IMR-90 (cell line): Measurements from ENCODE around the gene EIF4EBP2. TPM values are rescaled to one million over a fixed set of nuclear protein-coding genes. Genes with fewer than 3 reads are reported as not detected.

ENCODE experiments used
- ATAC-seq: fragments of 200-7000 bp; cut with Tn5 transposase; 2 replicates; pipeline ENCODE4 v1.9.1; 2020; ENCODE audit warnings: low read depth, mild to moderate bottlenecking, moderate library complexity
- BruUV-seq: library from RNA; stranded (reverse); fragments of 400-500 nt; replicated peaks from 2 replicates; lab custom pipeline; 2021; lab: Mats Ljungman, UMichigan
- CTCF ChIA-PET: fragments of 300-600 bp; formaldehyde crosslinking; extraction: SDS; loops from one replicate; lab custom pipeline; 2021; ENCODE audit warnings: antibody characterized with exemption; lab: Yijun Ruan, JAX
- POLR2A ChIA-PET: fragments of 300-600 bp; sonication (Branson Sonifier 250); formaldehyde crosslinking; loops from one replicate; lab custom pipeline; 2022; ENCODE audit warnings: antibody characterized with exemption; ENCODE audit not compliant: unreplicated experiment; lab: Charles Lee
- DNase-seq: peaks from one replicate; pipeline ENCODE4 v3.0.0; 2013
- H2AFZ ChIP-seq: replicated peaks from 2 replicates; pipeline ENCODE3; 2013; ENCODE audit warnings: low read length, mild to moderate bottlenecking; ENCODE audit not compliant: poor library complexity
- H2AK5ac ChIP-seq: 2 replicates; pipeline ENCODE4 v1.6.1; 2013; ENCODE audit warnings: low read depth, low read length, inconsistent platforms
- H2AK9ac ChIP-seq: replicated peaks from 2 replicates; pipeline ENCODE3; 2013; ENCODE audit warnings: mild to moderate bottlenecking, low read depth, low read length, moderate library complexity; ENCODE audit not compliant: poor library complexity
- H2BK120ac ChIP-seq: 2 replicates; pipeline ENCODE4 v1.6.1; 2013; ENCODE audit warnings: low read depth, low read length, inconsistent platforms
- H2BK15ac ChIP-seq: 3 replicates; pipeline ENCODE4 v1.6.1; 2013; ENCODE audit warnings: low read depth, low read length, inconsistent platforms
- H2BK20ac ChIP-seq: 2 replicates; pipeline ENCODE4 v1.6.1; 2013; ENCODE audit warnings: low read depth, mild to moderate bottlenecking, inconsistent platforms, low read length, moderate library complexity
- H2BK5ac ChIP-seq: 2 replicates; pipeline ENCODE4 v1.6.1; 2013; ENCODE audit warnings: mild to moderate bottlenecking, low read depth, low read length, inconsistent platforms; ENCODE audit not compliant: poor library complexity, severe bottlenecking
- H3K14ac ChIP-seq: replicated peaks from 2 replicates; pipeline ENCODE4 v1.6.1; 2013; ENCODE audit warnings: low read depth, low read length, inconsistent platforms
- H3K18ac ChIP-seq: 2 replicates; pipeline ENCODE4 v1.6.1; 2013; ENCODE audit warnings: low read depth, low read length, control low read depth
- H3K23ac ChIP-seq: 2 replicates; pipeline ENCODE4 v1.6.1; 2013; ENCODE audit warnings: low read depth, low read length, inconsistent platforms
- H3K27ac ChIP-seq: 2 replicates; pipeline ENCODE4 v1.5.1; 2013; ENCODE audit warnings: mild to moderate bottlenecking, control low read depth, low read length; ENCODE audit not compliant: insufficient read depth
- H3K27me3 ChIP-seq: 2 replicates; pipeline ENCODE4 v1.6.1; 2013; ENCODE audit warnings: low read length; ENCODE audit not compliant: control insufficient read depth, insufficient read depth
- H3K36me3 ChIP-seq: 2 replicates; pipeline ENCODE4 v1.6.1; 2013; ENCODE audit warnings: low read length, mixed read lengths; ENCODE audit not compliant: control insufficient read depth, insufficient read depth
- H3K4ac ChIP-seq: 2 replicates; pipeline ENCODE4 v1.6.1; 2013; ENCODE audit warnings: low read depth, low read length, inconsistent platforms
- H3K4me1 ChIP-seq: 2 replicates; pipeline ENCODE4 v1.6.1; 2013; ENCODE audit warnings: low read length, mixed read lengths; ENCODE audit not compliant: control insufficient read depth, insufficient read depth
- H3K4me2 ChIP-seq: 2 replicates; pipeline ENCODE4 v1.6.1; 2013; ENCODE audit warnings: low read depth, mild to moderate bottlenecking, control low read depth, low read length, moderate library complexity
- H3K4me3 ChIP-seq: 2 replicates; pipeline ENCODE4 v1.5.1; 2013; ENCODE audit warnings: low read depth, mild to moderate bottlenecking, control low read depth, low read length, moderate library complexity; ENCODE audit not compliant: insufficient read depth
- H3K56ac ChIP-seq: 2 replicates; pipeline ENCODE4 v1.6.1; 2013; ENCODE audit warnings: low read length, inconsistent platforms; ENCODE audit not compliant: insufficient read depth; ENCODE audit errors: extremely low read depth
- H3K79me1 ChIP-seq, 2 experiments: 2 replicates each; pipeline ENCODE4 v1.6.1; 2013; ENCODE audit warnings: low read length in 2 of 2, inconsistent platforms in 1 of 2, low read depth in 1 of 2
- H3K9ac ChIP-seq: 2 replicates; pipeline ENCODE4 v1.6.1; 2013; ENCODE audit warnings: low read depth, low read length, control low read depth
- H3K9me1 ChIP-seq: 2 replicates; pipeline ENCODE4 v1.6.1; 2013; ENCODE audit warnings: low read length, inconsistent platforms; ENCODE audit not compliant: insufficient read depth
- H3K9me3 ChIP-seq: 2 replicates; pipeline ENCODE4 v1.6.1; 2013; ENCODE audit warnings: low read length; ENCODE audit not compliant: control insufficient read depth, insufficient read depth
- H4K20me1 ChIP-seq: 2 replicates; pipeline ENCODE4 v1.6.1; 2013; ENCODE audit warnings: low read length, inconsistent platforms; ENCODE audit not compliant: insufficient read depth
- H4K5ac ChIP-seq: 2 replicates; pipeline ENCODE4 v1.6.1; 2013; ENCODE audit warnings: mild to moderate bottlenecking, low read depth, low read length, control low read depth
- H4K8ac ChIP-seq, 2 experiments: 2 replicates each; pipeline ENCODE4 v1.6.1; 2013; ENCODE audit warnings: low read depth in 2 of 2, low read length in 2 of 2, control low read depth in 1 of 2, inconsistent platforms in 1 of 2
- H4K91ac ChIP-seq: 2 replicates; pipeline ENCODE4 v1.6.1; 2013; ENCODE audit warnings: low read depth, low read length, inconsistent platforms; ENCODE audit not compliant: insufficient read depth
- MAFK ChIP-seq: IDR thresholded peaks from 2 replicates; pipeline ENCODE4 v1.6.1; 2012; ENCODE audit warnings: low read depth, low read length, improper control_type of control experiment
- MAZ ChIP-seq: IDR thresholded peaks from 2 replicates; pipeline ENCODE4 v1.6.1; 2012; ENCODE audit warnings: low read depth, mild to moderate bottlenecking, low read length, improper control_type of control experiment, moderate library complexity, borderline replicate concordance
- MXI1 ChIP-seq: IDR thresholded peaks from 2 replicates; pipeline ENCODE4 v1.6.1; 2012; ENCODE audit warnings: low read depth, mild to moderate bottlenecking, low read length, moderate library complexity, borderline replicate concordance
- NFE2L2 ChIP-seq: fragments of 150-350 bp; IDR thresholded peaks from 2 replicates; pipeline ENCODE4 v1.6.1; 2016; ENCODE audit warnings: low read depth, mild to moderate bottlenecking, low read length
- RAD21 ChIP-seq: IDR thresholded peaks from 2 replicates; pipeline ENCODE4 v1.6.1; 2012; ENCODE audit warnings: low read length, improper control_type of control experiment
- RFX5 ChIP-seq: IDR thresholded peaks from 2 replicates; pipeline ENCODE4 v1.8.0; 2012; ENCODE audit warnings: low read depth, mild to moderate bottlenecking, low read length, moderate library complexity
- SMC3 ChIP-seq: fragments of 150-350 bp; IDR thresholded peaks from 2 replicates; pipeline ENCODE4 v1.6.1; 2016; ENCODE audit warnings: low read depth, mild to moderate bottlenecking, antibody characterized with exemption, low read length, moderate library complexity
- WGBS, 2 experiments: methylation state at CpG; one replicate each; pipeline versions ENCODE4 v1.1.5 to v1.1.7; 2013; ENCODE audit warnings: missing lambda C conversion rate in 2 of 2; ENCODE audit not compliant: insufficient read length in 1 of 2; ENCODE audit errors: extremely low coverage in 2 of 2; 5-methylcytosine and 5-hydroxymethylcytosine counted together
- dilution Hi-C: fragments of 300-500 bp; cut with HindIII; formaldehyde crosslinking; loops from one replicate; pipeline ENCODE4 v1.14.3; 2018; ENCODE audit warnings: low sequenced_read_pairs; ENCODE audit not compliant: unreplicated experiment
- in situ Hi-C: fragments of 300-500 bp; cut with MboI; formaldehyde crosslinking; loops from 3 replicates; pipeline ENCODE4 v1.14.3; 2019; ENCODE audit warnings: low sequenced_read_pairs, inconsistent platforms, mixed read lengths
- intact Hi-C: fragments of 100-400 bp; cut with micrococcal nuclease; formaldehyde crosslinking; loops from 2 replicates; pipeline ENCODE4 v1.10.0; 2022
- polyA plus RNA-seq, 3 experiments: library from polyadenylated mRNA; depleted of rRNA; stranded (reverse); fragments of >200 nt; gene quantifications; 2 replicates each; pipeline ENCODE4 v1.2.3, GENCODE V29; 2012; ENCODE audit warnings: low replicate concordance in 1 of 3
- total RNA-seq: library from RNA; depleted of rRNA; stranded (reverse); fragments of >200 nt; gene quantifications from 2 replicates; pipeline ENCODE4 v1.2.3, GENCODE V29; 2012

EIF4EBP2 gene
- total and polyA plus RNA-seq, 2 of the 4 experiments (the other 2 are of a cell fraction) = 13.7 to 15.6 TPM

DNA sequence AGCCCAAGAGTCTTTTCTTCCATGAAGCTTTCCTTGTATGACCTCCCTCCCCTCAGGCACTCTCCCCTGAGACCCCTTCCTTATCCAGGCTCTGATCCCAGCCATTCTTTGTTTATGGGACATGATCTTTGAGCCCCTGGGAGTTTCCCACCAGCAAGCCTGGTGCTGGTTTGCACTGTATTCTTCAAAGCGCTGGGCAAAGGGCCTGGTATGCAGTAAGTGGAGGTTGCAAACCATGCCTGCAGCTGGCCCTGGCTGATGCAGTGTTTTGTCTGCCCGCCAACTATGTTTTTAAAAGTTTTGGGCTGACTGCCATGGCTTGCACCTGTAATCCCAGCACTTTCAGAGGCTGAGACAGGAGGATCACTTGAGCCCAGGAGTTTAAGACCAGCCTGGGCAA lies 44.3 kb downstream of the EIF4EBP2 start:
- H3K4me3 ChIP-seq = no peak overlapping the region
- no peak overlapping the region for H2BK20ac ChIP-seq
- H3K18ac ChIP-seq = no peak overlapping the region
- H3K9ac ChIP-seq = no peak overlapping the region
- H3K36me3 ChIP-seq = no peaks in the 10 kb centered on the region
- H2AFZ ChIP-seq = no peak overlapping the region
- in situ Hi-C loops (no loop called here), dilution Hi-C loops (no loop called here), intact Hi-C loops (no loop called here)
- ATAC-seq (no peak), DNase-seq (no peak)
- no peak overlapping the region for H4K91ac ChIP-seq
- H3K79me1 ChIP-seq = no peaks in the 10 kb centered on the region
- 60% methylated on average over 1 of the region's 2 CpGs; no CpG with 5 or more reads in 1 of the 2 experiments for WGBS, 2 experiments
- H3K4ac ChIP-seq = no peak overlapping the region
- no peak overlapping the region for H2AK9ac ChIP-seq
- BruUV-seq = no TSS peak
- CTCF ChIA-PET = interaction anchor here (0.6 kb wide), 1 partner anchor 84 kb away, joined by 3 read pairs; no protein-coding TSS in a partner anchor
- no peak overlapping the region for H3K14ac ChIP-seq
- H2AK5ac ChIP-seq = no peak overlapping the region
- TF ChIP-seq SMC3 (no peak), NFE2L2 (no peak), RFX5 (no peak), MAFK (no peak), MXI1 (no peak), RAD21 (no peak), MAZ (no peak)
- POLR2A ChIA-PET = no interaction called here
- no peak overlapping the region for H2BK15ac ChIP-seq
- no peak overlapping the region for H3K4me2 ChIP-seq
- peaks cover 4% of the 10 kb centered on the region; the same call in 1 of the 2 replicates for H3K4me1 ChIP-seq
- H3K23ac ChIP-seq = no peak overlapping the region
- H4K20me1 ChIP-seq = 0 out of 2 replicates have a peak, but pooled peaks cover 7% of the 10 kb centered on the region
- no peaks in the 10 kb centered on the region for H3K9me3 ChIP-seq
- peaks cover 20% of the 10 kb centered on the region for H3K27me3 ChIP-seq
- H4K8ac ChIP-seq = no peak overlapping the region
- H3K27ac ChIP-seq = no peak overlapping the region
- H2BK5ac ChIP-seq = no peak overlapping the region
- 0 out of 2 replicates have a peak, but pooled peaks cover 4% of the 10 kb centered on the region for H3K9me1 ChIP-seq
- no peak overlapping the region for H2BK120ac ChIP-seq
- H4K5ac ChIP-seq = no peak overlapping the region
- no peak overlapping the region for H3K56ac ChIP-seq
